Loucy (cell line): ENCODE measurements around the gene SSX4B.
"Not testable (repeated sequence)": the region's sequence is repeated elsewhere in the genome, so short reads cannot be mapped to it uniquely, and the experiment has no call there.

ENCODE experiments used
- H2AFZ ChIP-seq: fragments of 200-600 bp; sonication (generic); 2 replicates; pipeline ENCODE4 v1.6.0; 2016; ENCODE audit warnings: antibody characterized with exemption, mild to moderate bottlenecking, low read length, moderate library complexity
- H3F3A ChIP-seq: fragments of 200-600 bp; 2 replicates; pipeline ENCODE4 v1.6.0; 2016; ENCODE audit warnings: antibody characterized with exemption, low read depth, mild to moderate bottlenecking
- H3K27me3 ChIP-seq: fragments of 200-600 bp; sonication (generic); 2 replicates; pipeline ENCODE4 v1.6.1; 2014; ENCODE audit warnings: low read length, mild to moderate bottlenecking; ENCODE audit not compliant: insufficient read depth, poor library complexity, severe bottlenecking
- H3K36me3 ChIP-seq: fragments of 200-600 bp; sonication (generic); 2 replicates; pipeline ENCODE4 v1.6.1; 2016; ENCODE audit warnings: low read length; ENCODE audit not compliant: insufficient read depth
- H3K4me1 ChIP-seq: fragments of 200-600 bp; sonication (generic); 2 replicates; pipeline ENCODE4 v1.5.1; 2014; ENCODE audit warnings: low read length, mild to moderate bottlenecking; ENCODE audit not compliant: insufficient read depth, poor library complexity, severe bottlenecking
- H3K4me2 ChIP-seq: fragments of 200-600 bp; sonication (generic); 2 replicates; pipeline ENCODE4 v1.6.0; 2014; ENCODE audit warnings: antibody characterized with exemption, low read length, low read depth, mild to moderate bottlenecking; ENCODE audit not compliant: poor library complexity, severe bottlenecking
- H3K4me3 ChIP-seq: fragments of 200-600 bp; sonication (generic); 2 replicates; pipeline ENCODE4 v1.5.1; 2014; ENCODE audit warnings: low read length, mild to moderate bottlenecking, mixed read lengths; ENCODE audit not compliant: poor library complexity, severe bottlenecking
- H3K79me2 ChIP-seq: fragments of 200-600 bp; sonication (generic); 2 replicates; pipeline ENCODE4 v1.6.1; 2014; ENCODE audit warnings: low read length; ENCODE audit not compliant: insufficient read depth
- H3K9ac ChIP-seq: fragments of 200-600 bp; sonication (generic); 2 replicates; pipeline ENCODE4 v1.6.0; 2014; ENCODE audit warnings: mild to moderate bottlenecking, low read depth, low read length, moderate library complexity; ENCODE audit not compliant: poor library complexity, severe bottlenecking
- H3K9me2 ChIP-seq: fragments of 200-600 bp; sonication (generic); replicated peaks from 2 replicates; pipeline ENCODE4 v1.6.1; 2016; ENCODE audit warnings: low read depth, low read length, mixed read lengths
- H3K9me3 ChIP-seq: fragments of 200-600 bp; sonication (generic); 2 replicates; pipeline ENCODE4 v1.6.1; 2014; ENCODE audit warnings: mild to moderate bottlenecking, antibody characterized with exemption, low read length, low read depth; ENCODE audit not compliant: insufficient read depth
- H4K20me1 ChIP-seq: fragments of 200-600 bp; sonication (generic); 2 replicates; pipeline ENCODE4 v1.6.0; 2014; ENCODE audit warnings: antibody characterized with exemption, low read length, mild to moderate bottlenecking; ENCODE audit not compliant: insufficient read depth, poor library complexity, severe bottlenecking
- CTCF ChIP-seq: fragments of 200-600 bp; sonication (generic); conservative IDR thresholded peaks from 2 replicates; pipeline ENCODE4 v1.5.1; 2014; ENCODE audit warnings: mild to moderate bottlenecking, antibody characterized with exemption, low read length
- EZH2phosphoT487 ChIP-seq: fragments of 200-600 bp; IDR thresholded peaks from 2 replicates; pipeline ENCODE4 v1.6.1; 2018; ENCODE audit warnings: antibody characterized with exemption, mild to moderate bottlenecking, moderate library complexity, borderline replicate concordance

Gene SSX4B, protein sequence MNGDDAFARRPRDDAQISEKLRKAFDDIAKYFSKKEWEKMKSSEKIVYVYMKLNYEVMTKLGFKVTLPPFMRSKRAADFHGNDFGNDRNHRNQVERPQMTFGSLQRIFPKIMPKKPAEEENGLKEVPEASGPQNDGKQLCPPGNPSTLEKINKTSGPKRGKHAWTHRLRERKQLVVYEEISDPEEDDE

GRCh38 chrX:48411860-48412259 lies at the start of gene SSX4B:
TSS of gene SSX4B (minus strand) at chrX:48411960. CDS start at chrX:48411372, 588 bp downstream.
- H4K20me1 ChIP-seq, H2AFZ ChIP-seq, H3K4me2 ChIP-seq, H3K9me2 ChIP-seq, H3K4me1 ChIP-seq, H3F3A ChIP-seq, H3K9me3 ChIP-seq, H3K36me3 ChIP-seq, H3K79me2 ChIP-seq, H3K9ac ChIP-seq, H3K4me3 ChIP-seq, H3K27me3 ChIP-seq: not testable (repeated sequence)

- Histone ChIP-seq H3K36me3 (no peaks in the 10 kb centered on the region; the same call in 1 of the 2 replicates), H3K9ac (no peak overlapping the region), H3K27me3 (no peaks in the 10 kb centered on the region), H3K9me3 (no peaks in the 10 kb centered on the region), H3K4me1 (no peaks in the 10 kb centered on the region), H3K4me2 (no peak overlapping the region), H3K4me3 (no peak overlapping the region), H3F3A (no peaks in the 10 kb centered on the region), H4K20me1 (no peaks in the 10 kb centered on the region), H3K9me2 (no peaks in the 10 kb centered on the region), H3K79me2 (no peaks in the 10 kb centered on the region), H2AFZ (no peak overlapping the region)
- TF ChIP-seq CTCF (no peak), EZH2phosphoT487 (no peak)
These were observed 48.8 kb upstream of the SSX4B start for GRCh38 chrX:48460606-48461005.

DNA sequence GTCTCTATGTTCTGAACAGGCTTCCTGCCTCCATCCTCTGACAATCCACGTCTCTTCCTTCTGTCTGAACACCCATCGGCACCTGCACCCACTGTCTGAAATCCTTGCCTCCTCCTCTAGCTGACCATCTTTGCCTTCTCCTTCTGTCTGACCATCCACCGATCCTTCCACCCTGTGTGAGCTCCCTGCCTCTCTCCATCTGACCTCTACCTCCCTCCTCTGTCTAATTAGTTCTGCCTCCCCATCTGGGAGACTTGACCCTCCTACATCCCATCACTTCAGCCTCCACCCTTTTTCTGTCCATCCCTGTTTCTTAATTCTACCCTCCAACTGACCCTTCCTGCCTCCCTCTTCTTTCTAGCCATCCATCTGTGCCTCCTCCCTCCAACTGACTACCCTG lies 48.3 kb upstream of the SSX4B start:
- H3K9me3 ChIP-seq: no peaks in the 10 kb centered on the region
- H3K79me2 ChIP-seq: no peaks in the 10 kb centered on the region
- H3K27me3 ChIP-seq: no peaks in the 10 kb centered on the region
- no peak overlapping the region for H2AFZ ChIP-seq
- H3K4me1 ChIP-seq: no peaks in the 10 kb centered on the region
- H3K9me2 ChIP-seq: no peaks in the 10 kb centered on the region
- no peaks in the 10 kb centered on the region; the same call in 1 of the 2 replicates for H3K36me3 ChIP-seq
- H4K20me1 ChIP-seq: no peaks in the 10 kb centered on the region
- TF ChIP-seq CTCF (no peak), EZH2phosphoT487 (no peak)
- H3F3A ChIP-seq: no peaks in the 10 kb centered on the region
- no peak overlapping the region for H3K4me3 ChIP-seq
- no peak overlapping the region for H3K9ac ChIP-seq
- no peak overlapping the region for H3K4me2 ChIP-seq

DNA sequence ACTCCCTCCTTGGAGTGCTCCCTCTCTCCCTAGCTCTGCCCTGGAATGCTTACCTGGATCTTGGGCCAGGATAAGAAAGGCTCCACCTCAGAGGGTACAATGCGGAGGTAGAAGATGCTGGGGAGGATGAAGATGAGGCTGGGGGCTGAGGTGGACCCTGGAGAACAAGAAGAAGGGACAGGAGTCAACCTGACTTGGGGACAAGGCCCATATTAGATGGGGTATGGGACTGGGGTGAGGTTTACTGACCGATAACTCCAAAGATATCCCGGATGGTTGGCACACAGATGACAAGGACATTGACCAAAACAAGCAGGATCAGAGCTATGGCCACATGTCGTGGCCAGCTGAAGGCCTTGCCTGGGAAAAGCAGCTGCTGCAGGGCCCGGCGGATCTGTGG lies 47.7 kb upstream of the SSX4B start:
- H3K79me2 ChIP-seq: no peaks in the 10 kb centered on the region
- H3F3A ChIP-seq: no peaks in the 10 kb centered on the region
- H3K9ac ChIP-seq: no peak overlapping the region
- no peaks in the 10 kb centered on the region for H3K27me3 ChIP-seq
- H3K36me3 ChIP-seq: no peaks in the 10 kb centered on the region; the same call in 1 of the 2 replicates
- TF ChIP-seq CTCF (no peak), EZH2phosphoT487 (no peak)
- no peaks in the 10 kb centered on the region for H4K20me1 ChIP-seq
- H3K4me1 ChIP-seq: no peaks in the 10 kb centered on the region
- H3K9me3 ChIP-seq: no peaks in the 10 kb centered on the region
- no peak overlapping the region for H3K4me3 ChIP-seq
- no peak overlapping the region for H3K4me2 ChIP-seq
- no peak overlapping the region for H2AFZ ChIP-seq
- H3K9me2 ChIP-seq: no peaks in the 10 kb centered on the region
